ENCODE results near the gene SETD5.

The SETD5 gene

DNA sequence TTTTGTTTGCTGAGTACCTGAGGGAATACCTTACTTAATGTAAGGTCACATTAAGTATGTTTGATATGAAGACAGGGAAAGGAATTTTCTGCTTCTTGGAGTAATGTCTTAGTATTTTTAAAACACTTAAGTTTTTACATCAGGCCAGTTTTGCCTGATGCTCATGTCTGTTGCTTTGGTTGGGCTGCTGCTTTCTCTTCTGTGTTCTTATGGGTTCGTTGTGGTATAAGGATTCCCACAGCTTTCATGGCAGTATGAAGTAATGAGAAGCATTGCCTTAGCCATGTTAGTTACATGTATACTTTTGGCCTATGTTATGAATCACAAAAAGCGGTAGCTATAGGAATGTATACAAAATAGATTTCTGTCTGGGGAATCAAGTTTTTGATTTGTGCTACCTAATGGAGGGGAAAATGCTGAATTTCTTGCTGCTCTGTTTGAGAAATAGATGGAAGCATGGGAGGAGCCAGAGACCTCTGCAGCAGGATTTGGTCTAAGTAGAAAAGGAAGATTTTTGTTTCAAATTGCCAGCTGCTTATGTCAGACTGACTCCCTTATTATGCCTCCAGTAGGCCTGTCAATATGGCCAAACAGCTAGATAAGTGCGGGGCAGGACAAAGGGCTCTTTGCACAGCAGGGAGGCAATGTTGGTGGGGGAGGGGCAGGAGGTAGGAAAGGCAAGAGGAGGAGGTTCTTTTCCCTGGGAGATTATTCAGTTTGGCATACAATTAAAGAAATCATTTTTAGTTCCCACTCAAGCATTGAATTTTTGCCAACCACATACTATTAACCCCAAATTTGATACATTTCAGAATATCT, 5.2 kb downstream of the SETD5 start:
- TF ChIP-seq, protein P1, sequence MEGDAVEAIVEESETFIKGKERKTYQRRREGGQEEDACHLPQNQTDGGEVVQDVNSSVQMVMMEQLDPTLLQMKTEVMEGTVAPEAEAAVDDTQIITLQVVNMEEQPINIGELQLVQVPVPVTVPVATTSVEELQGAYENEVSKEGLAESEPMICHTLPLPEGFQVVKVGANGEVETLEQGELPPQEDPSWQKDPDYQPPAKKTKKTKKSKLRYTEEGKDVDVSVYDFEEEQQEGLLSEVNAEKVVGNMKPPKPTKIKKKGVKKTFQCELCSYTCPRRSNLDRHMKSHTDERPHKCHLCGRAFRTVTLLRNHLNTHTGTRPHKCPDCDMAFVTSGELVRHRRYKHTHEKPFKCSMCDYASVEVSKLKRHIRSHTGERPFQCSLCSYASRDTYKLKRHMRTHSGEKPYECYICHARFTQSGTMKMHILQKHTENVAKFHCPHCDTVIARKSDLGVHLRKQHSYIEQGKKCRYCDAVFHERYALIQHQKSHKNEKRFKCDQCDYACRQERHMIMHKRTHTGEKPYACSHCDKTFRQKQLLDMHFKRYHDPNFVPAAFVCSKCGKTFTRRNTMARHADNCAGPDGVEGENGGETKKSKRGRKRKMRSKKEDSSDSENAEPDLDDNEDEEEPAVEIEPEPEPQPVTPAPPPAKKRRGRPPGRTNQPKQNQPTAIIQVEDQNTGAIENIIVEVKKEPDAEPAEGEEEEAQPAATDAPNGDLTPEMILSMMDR (IDR thresholded peaks at IDR 0.05; ENCODE audit: low read depth, low read length) = no peak
- H3K4me3 ChIP-seq (ENCODE audit: low read depth, low read length) = peak overlapping the region; percentile 27

DNA sequence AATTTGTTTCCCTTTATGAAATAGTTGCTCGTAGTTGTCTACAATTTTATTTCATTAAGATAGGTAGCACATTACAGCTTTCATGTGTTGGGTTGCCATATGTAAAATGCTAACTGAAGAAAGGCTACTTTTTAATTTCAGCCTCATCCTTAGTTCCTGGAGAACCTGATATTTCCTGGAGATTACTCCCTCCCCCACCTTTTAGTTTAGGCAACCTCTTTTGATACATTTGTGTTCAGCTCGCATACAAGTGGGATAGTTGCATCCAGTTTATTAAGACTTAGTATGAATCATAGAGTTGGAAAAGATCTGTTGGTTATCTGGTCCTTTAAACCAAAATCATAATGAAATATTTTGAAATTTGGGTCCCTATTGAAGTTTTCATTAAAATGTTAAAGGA, 6.0 kb downstream of the SETD5 start:
- TF ChIP-seq, protein P1 (IDR thresholded peaks at IDR 0.05; ENCODE audit: low read depth, low read length) = no peak
- no peak overlapping the region for H3K4me3 ChIP-seq (ENCODE audit: low read depth, low read length)

DNA sequence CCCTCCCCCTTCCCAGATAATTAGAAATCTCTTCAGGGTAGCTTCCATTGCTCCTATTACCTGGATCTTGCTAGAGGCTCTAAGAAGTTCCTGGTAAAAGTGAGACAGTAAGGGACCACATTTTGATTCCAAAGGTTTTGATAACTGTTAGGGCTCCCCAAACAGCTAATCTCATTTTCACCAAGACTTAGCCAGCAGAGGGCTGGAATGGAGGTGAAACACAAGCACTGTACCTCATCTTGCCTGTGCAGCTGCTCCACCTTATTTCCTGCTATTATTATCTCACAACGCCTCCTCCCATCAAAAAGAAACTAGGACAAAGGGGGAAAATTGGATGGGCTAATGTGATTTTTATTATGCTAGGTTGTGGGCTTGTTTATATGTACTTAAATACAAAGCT, 7.3 kb downstream of the SETD5 start:
- H3K4me3 ChIP-seq (ENCODE audit: low read depth, low read length) = no peak overlapping the region
- TF ChIP-seq, protein P1 (IDR thresholded peaks at IDR 0.05; ENCODE audit: low read depth, low read length) = no peak

GRCh38 chr3:9405756-9406155, 8.3 kb downstream of the SETD5 start:
- H3K4me3 ChIP-seq (ENCODE audit: low read depth, low read length) = no peak overlapping the region
- TF ChIP-seq, protein P1 (IDR thresholded peaks at IDR 0.05; ENCODE audit: low read depth, low read length) = no peak

DNA sequence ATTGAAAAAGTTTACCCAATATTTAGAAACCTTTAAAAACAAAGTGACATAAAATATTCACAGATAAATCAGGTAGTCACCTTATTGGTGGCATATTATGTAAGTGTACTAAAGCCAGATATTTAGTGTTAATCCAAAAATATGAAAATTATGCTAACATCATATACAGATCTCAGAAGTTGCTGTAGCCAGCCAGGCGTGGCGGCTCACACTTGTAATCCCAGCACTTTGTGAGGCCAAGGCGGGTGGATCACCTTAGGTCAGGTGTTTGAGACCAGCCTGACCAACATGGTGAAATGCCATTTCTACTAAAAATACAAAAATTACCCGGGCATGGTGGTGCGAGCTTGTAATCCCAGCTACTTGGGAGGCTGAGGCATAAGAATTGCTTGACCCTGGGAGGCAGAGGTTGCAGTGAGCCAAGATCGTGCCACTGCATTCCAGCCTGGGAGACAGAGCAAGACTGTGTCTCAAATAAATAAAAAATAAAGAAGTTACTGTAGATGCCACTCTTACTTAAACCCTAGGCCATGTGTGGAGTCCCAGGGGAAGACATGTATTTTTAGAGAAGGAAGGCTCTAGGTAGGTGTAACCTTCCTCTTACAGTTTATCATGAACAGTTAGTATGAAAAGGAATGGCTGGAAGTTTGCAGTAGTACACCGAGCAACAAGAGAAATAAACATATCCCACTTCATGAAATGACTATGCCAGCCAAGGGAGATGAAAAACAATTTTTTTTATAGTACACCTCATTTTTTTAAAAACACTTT, 9.6 kb downstream of the SETD5 start:
- TF ChIP-seq, protein P1 (IDR thresholded peaks at IDR 0.05; ENCODE audit: low read depth, low read length) = no peak
- H3K4me3 ChIP-seq (ENCODE audit: low read depth, low read length) = no peak overlapping the region

DNA sequence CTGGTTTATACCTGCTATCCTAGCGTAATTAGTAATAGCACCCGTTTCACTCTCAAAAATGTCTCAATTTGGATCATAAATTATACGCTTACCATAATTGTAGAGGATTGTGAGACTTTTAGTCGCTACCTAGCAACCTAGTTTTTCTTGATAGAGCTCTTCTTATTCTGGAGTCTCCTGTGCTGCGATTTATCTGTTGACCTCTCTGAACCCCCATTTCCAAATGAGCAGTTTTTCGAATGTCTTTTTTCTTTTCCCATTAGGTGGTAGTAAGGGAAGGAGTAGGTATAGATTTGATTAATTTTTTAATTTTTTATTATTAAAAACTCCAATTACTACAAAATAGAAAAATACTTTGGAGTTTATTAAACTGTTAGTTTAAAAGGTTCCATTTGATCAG, 10.6 kb downstream of the SETD5 start:
- TF ChIP-seq, protein P1 (IDR thresholded peaks at IDR 0.05; ENCODE audit: low read depth, low read length) = no peak
- H3K4me3 ChIP-seq (ENCODE audit: low read depth, low read length) = no peak overlapping the region

- no peak overlapping the region for H3K4me3 ChIP-seq (ENCODE audit: low read depth, low read length)
- TF ChIP-seq, protein P1 (IDR thresholded peaks at IDR 0.05; ENCODE audit: low read depth, low read length) = no peak
Measured at GRCh38 chr3:9408546-9408945, 11.1 kb downstream of the SETD5 start.

Data from WI38 (cell line).